Stimulated activated naive CD8-positive, alpha-beta T cell treated with anti-CD3 and anti-CD28 coated beads, Interleukin-15, amount 100 ng/mL, for 72 hours (primary cell): ENCODE data around the gene TWSG1.
A peak's percentile ranks its signal among the peaks of the same experiment; 100 is the strongest.

Experiments used
- ATAC-seq: fragments of 150-1000 bp; cut with Tn5 transposase; 2 replicates; pipeline ENCODE4 v1.10.0; 2021; ENCODE audit warnings: mild to moderate bottlenecking, moderate library complexity
- DNase-seq, 2 donors: peaks; one replicate each; pipeline ENCODE4 v3.0.0; 2021 to 2022
- H3K27ac Mint-ChIP-seq, 2 donors: one replicate each; pipeline ENCODE4 v1.8.0; 2022; ENCODE audit warnings: mild to moderate bottlenecking in 2 of 2, mixed read lengths in 2 of 2, moderate library complexity in 2 of 2
- H3K27me3 Mint-ChIP-seq: one replicate; pipeline ENCODE4 v1.8.0; 2022; ENCODE audit warnings: mixed read lengths
- H3K4me1 Mint-ChIP-seq: one replicate; pipeline ENCODE4 v1.8.0; 2022; ENCODE audit warnings: mild to moderate bottlenecking, mixed read lengths
- H3K4me3 Mint-ChIP-seq, 2 donors: one replicate each; pipeline ENCODE4 v1.8.0; 2022; ENCODE audit warnings: mild to moderate bottlenecking in 2 of 2, mixed read lengths in 2 of 2, moderate library complexity in 1 of 2
- H3K9me3 Mint-ChIP-seq, 2 donors: one replicate each; pipeline ENCODE4 v1.8.0; 2022; ENCODE audit warnings: mixed read lengths in 2 of 2

Gene TWSG1

DNA sequence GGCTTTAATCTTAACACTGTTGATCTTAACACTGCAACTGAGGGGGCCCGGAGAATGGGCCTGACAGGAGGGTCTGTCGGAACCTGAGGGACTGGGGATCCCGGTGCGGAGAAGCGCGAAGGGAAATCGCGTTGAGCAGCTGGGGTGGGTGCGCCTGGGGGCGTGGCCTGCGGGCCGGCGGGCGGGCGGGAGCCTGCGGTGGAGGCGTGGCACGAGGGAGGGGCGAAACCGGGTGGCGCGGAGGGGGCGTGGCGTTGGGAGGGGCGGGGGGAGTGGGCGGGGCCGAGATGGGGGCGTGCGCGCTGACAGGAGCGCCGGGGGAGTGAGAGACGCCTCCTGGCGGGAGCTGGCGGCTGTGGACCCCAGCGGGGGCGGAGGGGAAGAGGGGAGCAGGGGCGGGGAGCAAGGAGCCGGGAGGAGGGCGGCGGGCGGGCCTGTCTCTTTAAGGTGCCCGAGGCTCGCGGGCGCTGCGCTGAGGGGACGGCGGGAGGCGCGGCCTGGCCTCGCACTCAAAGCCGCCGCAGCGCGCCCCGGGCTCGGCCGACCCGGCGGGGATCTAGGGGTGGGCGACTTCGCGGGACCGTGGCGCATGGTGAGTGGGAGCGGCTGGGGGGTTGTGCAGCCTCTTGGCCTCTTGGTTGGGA is at the start of gene TWSG1:
TWSG1 (plus strand) TSS at position 445 of the 644 bp plus-strand sequence. CDS start 2,457 bp downstream, outside the sequence.
- Mint-ChIP-seq H3K27me3 (no peaks in the 10 kb centered on the region), H3K4me3 (peak within 1 kb of the TSS; percentile 87 to 91), H3K27ac (peak within 1 kb of the TSS; percentile 65 to 85), H3K9me3 (no peaks in the 10 kb centered on the region), H3K4me1 (peaks cover 22% of the 10 kb centered on the region)
- DNase-seq = peak; percentile 95
- peak; percentile 91 for ATAC-seq

GRCh38 chr18:9285604-9286003 is 49.0 kb upstream of the TWSG1 start:
- no peak for ATAC-seq
- Mint-ChIP-seq H3K4me1 (no peaks in the 10 kb centered on the region), H3K9me3 (no peaks in the 10 kb centered on the region), H3K27ac (no peak overlapping the region), H3K27me3 (no peaks in the 10 kb centered on the region), H3K4me3 (no peak overlapping the region)
- no peak for DNase-seq

DNA sequence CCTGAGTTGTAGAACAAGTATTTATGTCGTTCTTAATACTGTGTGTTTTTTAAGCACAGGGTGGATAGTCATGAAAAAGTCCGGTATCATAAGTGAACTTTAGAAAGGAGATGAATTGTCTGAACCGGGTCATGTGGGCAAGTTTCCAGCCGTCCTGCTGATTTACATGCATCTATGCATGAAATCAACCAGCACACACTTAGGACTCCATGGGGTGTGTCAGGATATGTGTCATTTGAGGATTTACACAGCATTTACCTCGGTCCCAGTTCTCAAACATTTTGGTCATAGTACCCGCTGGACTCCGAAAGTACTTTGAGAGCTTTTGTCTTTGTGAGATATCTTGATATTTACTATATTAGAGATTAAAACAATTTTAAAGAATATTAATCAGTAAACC is 47.5 kb upstream of the TWSG1 start:
- H3K9me3 Mint-ChIP-seq = peaks cover 0 to 7% of the 10 kb centered on the region in 2 donors
- DNase-seq = no peak
- no peaks in the 10 kb centered on the region for H3K27me3 Mint-ChIP-seq
- H3K4me3 Mint-ChIP-seq = no peak overlapping the region
- ATAC-seq = no peak
- H3K27ac Mint-ChIP-seq = no peak overlapping the region
- no peaks in the 10 kb centered on the region for H3K4me1 Mint-ChIP-seq

GRCh38 chr18:9289698-9290097 is 44.9 kb upstream of the TWSG1 start:
- Mint-ChIP-seq H3K9me3 (peaks cover 12 to 24% of the 10 kb centered on the region in 2 donors), H3K27me3 (no peaks in the 10 kb centered on the region), H3K4me3 (no peak overlapping the region), H3K4me1 (no peaks in the 10 kb centered on the region), H3K27ac (peak overlapping the region in 1 of 2 donors; percentile 12)
- ATAC-seq (no peak), DNase-seq (no peak)

DNA sequence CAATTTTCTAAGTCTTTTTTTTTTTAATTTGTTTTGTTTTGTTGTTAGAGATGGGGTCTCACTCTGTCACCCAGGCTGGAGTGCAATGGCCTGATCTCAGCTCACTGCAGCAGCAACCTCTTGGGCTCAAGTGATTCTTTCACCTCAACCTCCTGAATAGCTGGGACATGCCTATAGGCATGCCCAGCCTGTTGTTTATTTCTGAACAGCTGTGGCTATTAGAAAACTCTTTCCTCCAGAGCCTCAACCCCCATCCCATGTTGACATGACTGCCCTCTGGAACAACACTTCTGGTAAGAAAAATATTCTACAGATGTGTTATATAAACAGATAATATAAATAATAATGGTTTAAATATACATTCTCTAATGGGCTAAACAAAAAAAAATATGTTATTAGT is 44.4 kb upstream of the TWSG1 start:
- no peak for ATAC-seq
- H3K27me3 Mint-ChIP-seq = no peaks in the 10 kb centered on the region
- no peaks in the 10 kb centered on the region for H3K4me1 Mint-ChIP-seq
- no peak for DNase-seq
- H3K4me3 Mint-ChIP-seq = no peak overlapping the region
- H3K9me3 Mint-ChIP-seq = peaks cover 12 to 24% of the 10 kb centered on the region in 2 donors
- H3K27ac Mint-ChIP-seq = peak overlapping the region in 1 of 2 donors; percentile 40

DNA sequence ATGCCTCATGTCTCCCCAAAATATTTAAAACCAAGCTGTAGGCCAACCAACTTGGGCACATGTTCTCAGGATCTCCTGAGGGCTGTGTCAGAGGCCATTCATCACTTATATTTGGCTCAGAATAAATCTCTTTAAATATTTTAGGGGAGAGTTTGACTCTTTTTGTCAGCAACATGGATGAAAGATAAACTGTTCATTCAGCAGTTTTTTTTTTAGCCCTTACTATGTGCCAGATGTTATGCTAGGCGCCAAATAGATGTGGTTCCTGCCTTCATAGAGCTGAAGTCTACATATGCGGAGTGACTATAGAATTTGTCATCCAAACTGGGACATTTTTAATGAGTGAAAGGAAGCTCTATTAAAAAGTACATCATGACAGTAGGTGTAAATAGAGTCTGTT is 42.5 kb upstream of the TWSG1 start:
- no peak for ATAC-seq

DNA sequence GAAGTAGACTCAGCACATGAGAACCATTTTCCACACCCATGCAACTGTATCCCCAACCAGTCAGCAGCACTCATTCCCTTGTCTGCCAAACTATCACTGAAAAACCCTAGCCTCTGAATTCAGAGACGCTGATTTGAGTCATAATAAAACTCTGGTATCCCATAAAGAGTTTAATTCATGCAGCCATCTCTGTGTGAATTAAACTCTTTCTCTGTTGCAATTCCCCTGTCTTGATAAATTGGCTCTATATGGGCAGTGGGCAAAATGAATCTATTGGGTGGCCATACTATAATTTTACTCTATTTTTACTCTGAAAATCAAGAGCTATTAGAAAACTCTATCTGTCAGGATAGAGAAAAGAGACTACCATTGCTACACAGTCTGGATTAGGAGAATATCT is 40.6 kb upstream of the TWSG1 start:
- Mint-ChIP-seq H3K4me3 (no peak overlapping the region), H3K4me1 (peaks cover 3% of the 10 kb centered on the region), H3K27me3 (no peaks in the 10 kb centered on the region), H3K9me3 (peaks cover 12 to 24% of the 10 kb centered on the region in 2 donors), H3K27ac (no peak overlapping the region)
- DNase-seq (no peak), ATAC-seq (no peak)

More for the DNA sequence above, 42.5 kb upstream of the TWSG1 start:
- Mint-ChIP-seq H3K9me3 (peaks cover 12 to 24% of the 10 kb centered on the region in 2 donors), H3K4me1 (no peaks in the 10 kb centered on the region), H3K4me3 (no peak overlapping the region), H3K27ac (no peak overlapping the region), H3K27me3 (no peaks in the 10 kb centered on the region)
- DNase-seq = no peak

- Mint-ChIP-seq H3K4me1 (peaks cover 5% of the 10 kb centered on the region), H3K27me3 (no peaks in the 10 kb centered on the region), H3K4me3 (no peak overlapping the region), H3K9me3 (peaks cover 12 to 24% of the 10 kb centered on the region in 2 donors), H3K27ac (no peak overlapping the region)
- ATAC-seq (no peak), DNase-seq (no peak)
These were observed 38.2 kb upstream of the TWSG1 start for GRCh38 chr18:9296233-9297006.

GRCh38 chr18:9297007-9297393 is 37.6 kb upstream of the TWSG1 start:
- DNase-seq (no peak), ATAC-seq (no peak)
- no peak overlapping the region for H3K4me3 Mint-ChIP-seq
- peaks cover 5% of the 10 kb centered on the region for H3K4me1 Mint-ChIP-seq
- no peak overlapping the region for H3K27ac Mint-ChIP-seq
- H3K9me3 Mint-ChIP-seq = peaks cover 13 to 21% of the 10 kb centered on the region in 2 donors
- no peaks in the 10 kb centered on the region for H3K27me3 Mint-ChIP-seq

DNA sequence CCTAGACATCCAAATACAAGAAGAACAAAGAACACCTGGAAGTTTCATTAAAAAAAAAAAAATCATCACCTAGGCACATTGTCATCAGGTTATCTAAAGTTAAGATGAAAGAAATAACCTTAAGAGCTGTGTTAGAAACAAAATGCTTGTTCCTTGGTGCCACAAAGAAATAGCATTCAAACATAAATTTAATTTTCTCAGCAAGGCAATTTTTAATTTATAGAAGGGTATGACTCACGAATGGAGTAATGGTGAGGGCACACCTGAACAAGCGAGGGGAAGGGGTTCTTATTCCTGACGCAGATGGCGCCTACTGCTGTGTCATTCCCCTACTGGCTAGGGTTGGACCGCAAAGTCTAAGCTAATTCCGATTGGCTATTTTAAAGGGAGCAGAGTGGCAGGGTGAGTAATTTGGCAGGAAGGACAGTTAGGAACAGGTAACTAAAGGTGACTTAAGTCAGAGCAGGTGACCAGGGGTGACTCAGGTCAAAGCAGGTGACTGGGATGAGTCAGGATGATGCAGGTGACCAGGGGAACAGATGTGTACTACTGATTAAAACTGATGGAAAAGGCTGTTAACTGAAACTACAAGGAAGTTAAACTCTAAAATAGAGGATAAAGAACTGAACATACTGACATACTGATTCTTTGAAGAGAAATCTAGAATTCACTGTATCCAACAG is 30.0 kb upstream of the TWSG1 start:
- Mint-ChIP-seq H3K9me3 (peaks cover 32 to 43% of the 10 kb centered on the region in 2 donors), H3K4me3 (no peak overlapping the region), H3K27me3 (peaks cover 8% of the 10 kb centered on the region), H3K27ac (no peak overlapping the region), H3K4me1 (no peaks in the 10 kb centered on the region)
- ATAC-seq (no peak), DNase-seq (no peak)

- H3K9me3 Mint-ChIP-seq = peaks cover 4 to 7% of the 10 kb centered on the region in 2 donors
- DNase-seq (no peak), ATAC-seq (no peak)
- H3K4me3 Mint-ChIP-seq = no peak overlapping the region
- peaks cover 7% of the 10 kb centered on the region for H3K27me3 Mint-ChIP-seq
- no peak overlapping the region for H3K27ac Mint-ChIP-seq
- no peaks in the 10 kb centered on the region for H3K4me1 Mint-ChIP-seq
These were observed 15.2 kb upstream of the TWSG1 start for GRCh38 chr18:9319333-9319732.

DNA sequence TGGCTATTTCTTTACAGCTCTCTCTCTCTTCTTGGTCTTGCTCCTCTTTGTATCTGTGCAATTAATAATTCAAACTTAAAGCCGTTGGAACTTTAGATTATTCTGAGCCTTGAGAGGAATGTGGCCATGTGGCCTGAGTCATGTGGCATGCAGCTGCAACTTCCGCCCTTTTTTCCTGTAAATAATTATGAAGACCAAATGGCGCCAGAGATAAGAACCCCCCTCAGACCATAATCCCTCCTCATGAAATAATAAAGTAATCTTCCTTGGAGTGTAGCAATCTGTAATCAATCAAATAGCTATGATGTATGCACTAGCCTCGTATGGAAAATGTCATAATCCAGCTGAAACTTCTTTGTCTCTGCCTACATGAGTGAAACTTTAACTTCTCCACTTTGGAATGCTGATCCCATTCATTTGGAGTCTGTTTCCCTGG is 13.5 kb upstream of the TWSG1 start:
- Mint-ChIP-seq H3K4me3 (no peak overlapping the region), H3K27me3 (peaks cover 9% of the 10 kb centered on the region), H3K9me3 (peaks cover 4 to 7% of the 10 kb centered on the region in 2 donors), H3K4me1 (no peaks in the 10 kb centered on the region), H3K27ac (no peak overlapping the region)
- no peak for ATAC-seq
- DNase-seq = no peak

DNA sequence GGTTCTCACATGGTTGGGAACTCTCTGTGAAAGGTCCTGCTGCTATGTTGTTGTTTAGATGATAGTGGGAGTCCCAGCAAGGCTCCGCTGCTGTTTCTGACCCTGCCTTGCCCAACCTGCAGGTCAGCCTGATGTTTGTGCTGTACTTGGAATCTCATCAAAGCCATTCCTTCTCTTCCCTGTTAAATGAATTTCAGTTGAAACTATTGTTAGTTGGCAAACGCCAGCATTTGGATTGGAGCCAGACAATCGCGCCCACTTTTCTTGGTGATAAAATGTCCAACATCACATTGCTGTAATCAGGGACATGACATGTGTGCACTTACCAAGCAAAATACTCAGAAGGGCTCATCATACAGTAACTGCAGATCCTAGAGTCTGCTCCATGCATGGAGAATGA is 12.8 kb upstream of the TWSG1 start:
- peaks cover 4 to 7% of the 10 kb centered on the region in 2 donors for H3K9me3 Mint-ChIP-seq
- no peak overlapping the region for H3K4me3 Mint-ChIP-seq
- DNase-seq = no peak

DNA sequence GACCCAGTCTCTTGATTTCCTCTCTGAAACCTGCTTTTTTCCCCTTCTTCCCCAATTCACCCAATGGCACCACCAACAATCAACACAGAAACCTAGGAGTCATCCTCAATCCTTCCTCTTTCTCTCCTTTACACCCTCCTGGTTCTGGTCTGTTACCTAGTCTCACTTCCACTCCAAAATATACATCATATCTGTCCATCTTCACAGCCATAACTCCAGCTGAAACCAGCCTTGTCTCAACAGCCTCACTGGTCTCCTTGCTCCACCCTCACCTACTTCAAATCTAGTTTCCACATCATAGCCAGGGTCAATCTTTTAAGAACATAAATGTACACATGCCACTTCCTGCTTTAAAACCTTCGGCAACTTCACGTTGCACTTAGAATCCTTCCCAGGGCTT is 11.8 kb upstream of the TWSG1 start:
- no peak for ATAC-seq
- H3K9me3 Mint-ChIP-seq = peaks cover 4 to 7% of the 10 kb centered on the region in 2 donors
- H3K4me3 Mint-ChIP-seq = no peak overlapping the region
- DNase-seq = no peak
- H3K4me1 Mint-ChIP-seq = no peaks in the 10 kb centered on the region
- no peak overlapping the region for H3K27ac Mint-ChIP-seq
- H3K27me3 Mint-ChIP-seq = peaks cover 18% of the 10 kb centered on the region

More for the DNA sequence above, 12.8 kb upstream of the TWSG1 start:
- ATAC-seq = no peak
- Mint-ChIP-seq H3K4me1 (no peaks in the 10 kb centered on the region), H3K27ac (no peak overlapping the region), H3K27me3 (peaks cover 16% of the 10 kb centered on the region)

DNA sequence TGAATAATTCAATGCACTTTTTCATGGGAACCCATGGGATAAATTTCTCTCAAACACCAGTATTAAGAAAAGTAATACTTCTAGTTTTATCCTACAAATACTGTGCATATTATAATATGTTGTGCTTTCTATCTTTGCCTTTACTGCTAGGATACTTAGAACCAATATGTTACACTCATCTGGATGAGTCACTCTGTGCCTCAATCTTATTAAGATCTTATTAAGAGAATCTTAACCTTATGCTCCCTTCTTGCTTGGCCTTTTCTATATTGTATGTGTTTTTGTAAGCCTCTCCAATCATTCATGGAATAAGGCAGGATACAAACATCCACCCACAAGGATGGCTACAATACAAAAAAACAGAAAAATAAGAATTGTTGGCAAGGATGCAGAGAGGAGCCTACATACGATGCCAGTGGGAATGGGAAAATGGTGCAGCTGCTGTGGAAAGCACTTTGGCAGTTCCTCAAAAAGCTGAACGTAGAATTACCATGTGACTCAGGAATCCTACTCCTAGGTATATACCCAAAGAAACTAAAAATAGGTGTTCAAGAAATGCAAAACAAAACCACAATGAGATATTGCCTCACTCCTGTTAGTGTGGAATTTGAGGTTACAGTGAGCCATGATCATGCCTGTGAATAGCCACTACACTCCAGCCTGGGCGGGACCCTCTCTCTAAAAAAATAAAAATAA is 10.7 kb upstream of the TWSG1 start:
- Mint-ChIP-seq H3K9me3 (peaks cover 7 to 9% of the 10 kb centered on the region in 2 donors), H3K27me3 (peaks cover 18% of the 10 kb centered on the region), H3K27ac (no peak overlapping the region), H3K4me3 (no peak overlapping the region), H3K4me1 (no peaks in the 10 kb centered on the region)
- no peak for ATAC-seq
- DNase-seq = no peak
